ENCODE results near the gene SETBP1. TPM values are rescaled to one million over a fixed set of nuclear protein-coding genes. Genes with fewer than 3 reads are reported as not detected.

The SETBP1 gene
- total and polyA plus RNA-seq, 2 of the 8 experiments (the other 6 are each of a cell fraction or from before 2014, with no cell fraction given): 2.0 to 6.5 TPM

DNA sequence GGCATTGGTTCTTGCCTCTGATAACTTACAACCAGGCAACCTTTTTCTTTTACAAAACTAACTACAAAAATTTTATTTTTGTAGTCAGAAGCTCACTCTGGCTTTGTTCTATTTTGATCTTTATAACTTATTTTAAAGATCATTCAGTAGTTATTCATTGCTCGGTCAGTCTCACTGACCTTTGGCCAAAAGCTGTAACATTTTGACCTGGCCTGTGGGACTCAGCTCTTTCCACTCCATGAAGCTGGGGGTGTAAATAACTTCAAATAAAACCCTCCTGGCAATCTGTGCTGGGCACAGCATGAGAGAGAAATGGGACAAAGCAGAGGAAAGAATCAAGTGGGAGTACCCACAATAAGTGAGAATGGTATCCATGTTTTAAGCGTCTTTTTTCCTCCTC, 380.7 kb downstream of the SETBP1 start:
- Histone ChIP-seq H2BK120ac (replicated peaks; ENCODE audit: low read depth, low read length) (no peak overlapping the region), H2BK12ac (ENCODE audit: low read depth, low read length) (no peak overlapping the region), H4K20me1 (replicated peaks in 1 of 2; ENCODE audit: control insufficient read depth in 1 of 2, insufficient read depth in 2 of 2, low read length in 2 of 2) (no peaks in the 10 kb centered on the region), H3K79me1 (ENCODE audit: low read depth, low read length) (no peaks in the 10 kb centered on the region), H3K9ac (replicated peaks in 1 of 4; ENCODE audit: extremely low read depth in 1 of 4, low read depth in 3 of 4, low read length in 3 of 4) (no peak overlapping the region), H3K56ac (replicated peaks; ENCODE audit: insufficient read length, low read depth, low read length) (no peak overlapping the region), H3K14ac (ENCODE audit: insufficient read length) (no peak overlapping the region), H3K36me3 (ENCODE audit: control insufficient read depth in 2 of 4, insufficient read depth in 4 of 4, low read length in 3 of 4) (no peaks in the 10 kb centered on the region; a peak in 1 of 8 replicates), H2BK5ac (ENCODE audit: low read depth, low read length) (no peak overlapping the region), H3K27me3 (replicated peaks in 1 of 4; ENCODE audit: control insufficient read depth in 3 of 4, extremely low read depth in 1 of 4, insufficient read depth in 3 of 4, low read length in 3 of 4) (no peaks in the 10 kb centered on the region), H4K91ac (replicated peaks; ENCODE audit: insufficient read length, low read length) (no peak overlapping the region), H4K5ac (ENCODE audit: insufficient read length, low read depth, low read length) (no peak overlapping the region), H3K4me2 (ENCODE audit: insufficient read depth in 1 of 2, low read depth in 2 of 2, low read length in 2 of 2) (no peak overlapping the region), H3K9me3 (ENCODE audit: insufficient read depth in 2 of 2, low read depth in 1 of 2, low read length in 1 of 2) (no peaks in the 10 kb centered on the region; a peak in 1 of 4 replicates), H3K79me2 (ENCODE audit: control insufficient read depth in 1 of 2, insufficient read depth in 2 of 2, low read length in 2 of 2) (no peaks in the 10 kb centered on the region), H3K4me3 (ENCODE audit: extremely low read depth in 1 of 4, insufficient read depth in 2 of 4, low read depth in 3 of 4, low read length in 4 of 4) (no peak overlapping the region), H4K8ac (ENCODE audit: extremely low read depth, insufficient read depth, low read length) (no peak overlapping the region), H3K18ac (ENCODE audit: extremely low read depth, low read length) (no peak overlapping the region), H3K27ac (ENCODE audit: low read depth, low read length) (no peak overlapping the region), H2BK15ac (ENCODE audit: low read length) (no peak overlapping the region), H3K23ac (ENCODE audit: insufficient read length) (no peak overlapping the region), H3K4me1 (replicated peaks in 1 of 4; ENCODE audit: control insufficient read depth in 3 of 4, insufficient read depth in 4 of 4, low read length in 3 of 4) (no peaks in the 10 kb centered on the region; a peak in 1 of 7 replicates), H3K23me2 (ENCODE audit: low read depth, low read length) (no peaks in the 10 kb centered on the region), H3K4ac (replicated peaks; ENCODE audit: insufficient read length, low read depth, low read length) (no peak overlapping the region), H2AFZ (ENCODE audit: low read length) (no peak overlapping the region), H2BK20ac (ENCODE audit: low read length) (no peak overlapping the region), H2AK5ac (ENCODE audit: low read depth, low read length) (no peak overlapping the region)
- no peak for FAIRE-seq
- no peak for DNase-seq (ENCODE audit: low read depth in 1 of 2, low spot score in 2 of 2)
- 92% methylated on average over 2 of the region's 2 CpGs; no CpG with 5 or more reads in 1 of the 2 experiments for WGBS, 2 experiments (ENCODE audit: extremely low coverage in 1 of 2, insufficient coverage in 1 of 2, insufficient read length in 1 of 2, insufficient replicate concordance in 2 of 2, low coverage in 1 of 2, low lambda C conversion rate in 2 of 2, missing lambda C conversion rate in 1 of 2)
- ChIA-PET CTCF (ENCODE audit: partially characterized antibody) (interaction anchor here (0.7 to 1.1 kb wide), 2 partner anchors 152 to 407 kb away, joined by 3 read pairs; no protein-coding TSS in a partner anchor), POLR2A (ENCODE audit: partially characterized antibody) (no interaction called here)
- no peak for TF ChIP-seq SRF (IDR thresholded peaks at IDR 0.05; ENCODE audit: low read depth, low read length)
- TF ChIP-seq PHF8 (conservative IDR thresholded peaks at IDR 0.05; ENCODE audit: low read depth, low read length): no peak
- no peak for TF ChIP-seq TAF1 (IDR thresholded peaks at IDR 0.05; ENCODE audit: low read depth, low read length)
- no peak for TF ChIP-seq KDM5A (IDR thresholded peaks at IDR 0.05; ENCODE audit: low read length)
- no peak for TF ChIP-seq CREB1 (IDR thresholded peaks at IDR 0.05)
- TF ChIP-seq HDAC6 (IDR thresholded peaks at IDR 0.05; ENCODE audit: low read depth, low read length): no peak
- TF ChIP-seq SP1 (IDR thresholded peaks at IDR 0.05; ENCODE audit: low read depth, low read length): no peak
- TF ChIP-seq CHD1 (IDR thresholded peaks at IDR 0.05; ENCODE audit: low read depth, low read length): no peak
- TF ChIP-seq CBX8 (IDR thresholded peaks at IDR 0.05; ENCODE audit: borderline replicate concordance, low read depth, low read length): no peak
- TF ChIP-seq ZNF274 (IDR thresholded peaks at IDR 0.05; ENCODE audit: borderline replicate concordance, extremely low read depth, low read length): no peak
- no peak for TF ChIP-seq BACH1 (IDR thresholded peaks at IDR 0.05; ENCODE audit: low read length)
- no peak for TF ChIP-seq MAFK (IDR thresholded peaks at IDR 0.05; ENCODE audit: low read depth, low read length)
- TF ChIP-seq ASH2L (IDR thresholded peaks at IDR 0.05; ENCODE audit: low read length): no peak
- no peak for TF ChIP-seq CBX5 (IDR thresholded peaks at IDR 0.05; ENCODE audit: low read depth, low read length)
- no peak for TF ChIP-seq RFX5 (IDR thresholded peaks at IDR 0.05; ENCODE audit: borderline replicate concordance, low read depth, low read length)
- no peak for TF ChIP-seq SIRT6 (IDR thresholded peaks at IDR 0.05; ENCODE audit: low read length)
- no peak for TF ChIP-seq POLR2A (IDR thresholded peaks at IDR 0.05; ENCODE audit: control extremely low read depth in 1 of 2, low read depth in 2 of 2, low read length in 2 of 2)
- TF ChIP-seq RXRA (IDR thresholded peaks at IDR 0.05; ENCODE audit: insufficient read depth, low read depth, low read length): no peak

All from H1 (cell line).